ENCODE data around the gene NOTCH2NLA.
"Not testable (repeated sequence)": the region's sequence is repeated elsewhere in the genome, so short reads cannot be mapped to it uniquely, and the experiment has no call there.

The NOTCH2NLA gene

GRCh38 chr1:146228710-146229477 is at the start of gene NOTCH2NLA:
Gene NOTCH2NLA, minus strand, starts transcription at chr1:146229021. Its CDS starts 39,684 bp downstream, at chr1:146189337.
- DNase-seq: not testable (repeated sequence)

GRCh38 chr1:146278346-146278745 is 49.5 kb upstream of the NOTCH2NLA start:
- not testable (repeated sequence) for DNase-seq

GRCh38 chr1:146277087-146277486 is 48.3 kb upstream of the NOTCH2NLA start:
- not testable (repeated sequence) for DNase-seq

- DNase-seq: not testable (repeated sequence)
Measured at GRCh38 chr1:146274083-146274482, 45.3 kb upstream of the NOTCH2NLA start.

GRCh38 chr1:146273194-146273593 is 44.4 kb upstream of the NOTCH2NLA start:
- not testable (repeated sequence) for DNase-seq

GRCh38 chr1:146272734-146273133 is 43.9 kb upstream of the NOTCH2NLA start:
- not testable (repeated sequence) for DNase-seq

GRCh38 chr1:146271977-146272376 is 43.2 kb upstream of the NOTCH2NLA start:
- not testable (repeated sequence) for DNase-seq

- DNase-seq: not testable (repeated sequence)
Measured at GRCh38 chr1:146270129-146270528, 41.3 kb upstream of the NOTCH2NLA start.

- DNase-seq: not testable (repeated sequence)
Measured at GRCh38 chr1:146266179-146266748, 37.4 kb upstream of the NOTCH2NLA start.

- DNase-seq: not testable (repeated sequence)
Measured at GRCh38 chr1:146264761-146265160, 35.9 kb upstream of the NOTCH2NLA start.

GRCh38 chr1:146260006-146260730 is 31.3 kb upstream of the NOTCH2NLA start:
- not testable (repeated sequence) for DNase-seq

- not testable (repeated sequence) for DNase-seq
Measured at GRCh38 chr1:146257992-146258552, 29.3 kb upstream of the NOTCH2NLA start.

- not testable (repeated sequence) for DNase-seq
Measured at GRCh38 chr1:146254569-146255197, 25.9 kb upstream of the NOTCH2NLA start.

GRCh38 chr1:146253249-146253855 is 24.5 kb upstream of the NOTCH2NLA start:
- DNase-seq: not testable (repeated sequence)

- not testable (repeated sequence) for DNase-seq
Measured at GRCh38 chr1:146251523-146251922, 22.7 kb upstream of the NOTCH2NLA start.

- not testable (repeated sequence) for DNase-seq
Measured at GRCh38 chr1:146248643-146249042, 19.8 kb upstream of the NOTCH2NLA start.

- DNase-seq: not testable (repeated sequence)
Measured at GRCh38 chr1:146236626-146237025, 7.8 kb upstream of the NOTCH2NLA start.

- DNase-seq: not testable (repeated sequence)
Measured at GRCh38 chr1:146236026-146236601, 7.3 kb upstream of the NOTCH2NLA start.

GRCh38 chr1:146228144-146228682 is 608 bp downstream of the NOTCH2NLA start:
- not testable (repeated sequence) for DNase-seq

GRCh38 chr1:146174531-146174930 is 54.3 kb downstream of the NOTCH2NLA start:
- not testable (repeated sequence) for DNase-seq

GRCh38 chr1:146167740-146168139 is 61.1 kb downstream of the NOTCH2NLA start:
- not testable (repeated sequence) for DNase-seq

Data from C1 segment of cervical spinal cord (tissue), 14 donors.